GM21360 (cell line): ENCODE results near the gene SEC31B.

ENCODE experiments used
- ATAC-seq: cut with Tn5 transposase; IDR thresholded peaks from one replicate; pipeline ENCODE4 v1.9.1; 2021; ENCODE audit warnings: mild to moderate bottlenecking, moderate library complexity; ENCODE audit not compliant: unreplicated experiment

The SEC31B gene

DNA sequence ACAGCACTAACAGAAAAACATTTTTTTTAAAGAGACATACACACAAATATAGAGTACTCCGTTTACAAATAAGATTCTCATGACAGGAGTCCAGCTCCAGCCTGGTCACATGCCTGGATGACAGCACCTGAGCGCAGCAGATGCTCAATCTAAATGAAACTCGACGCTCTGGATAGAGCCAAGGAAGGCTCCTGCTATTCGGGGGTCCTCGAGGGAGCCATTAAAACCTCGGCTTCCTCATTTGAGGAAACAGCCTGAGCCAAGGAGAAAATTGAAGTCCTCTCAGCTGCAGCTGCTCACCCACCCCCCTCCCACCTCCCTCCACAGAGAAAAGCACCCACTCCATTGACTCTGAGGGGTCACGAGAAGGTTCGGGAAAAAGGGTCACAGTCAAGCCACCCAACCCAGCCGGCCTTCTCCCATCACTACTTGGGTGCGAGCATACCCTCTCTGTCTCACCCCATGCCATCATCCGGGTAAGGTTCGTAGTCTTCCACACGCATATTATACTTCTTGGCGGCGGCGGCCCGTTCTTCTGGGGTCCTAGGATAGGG, 9.3 kb upstream of the SEC31B start:
- no peak for ATAC-seq

DNA sequence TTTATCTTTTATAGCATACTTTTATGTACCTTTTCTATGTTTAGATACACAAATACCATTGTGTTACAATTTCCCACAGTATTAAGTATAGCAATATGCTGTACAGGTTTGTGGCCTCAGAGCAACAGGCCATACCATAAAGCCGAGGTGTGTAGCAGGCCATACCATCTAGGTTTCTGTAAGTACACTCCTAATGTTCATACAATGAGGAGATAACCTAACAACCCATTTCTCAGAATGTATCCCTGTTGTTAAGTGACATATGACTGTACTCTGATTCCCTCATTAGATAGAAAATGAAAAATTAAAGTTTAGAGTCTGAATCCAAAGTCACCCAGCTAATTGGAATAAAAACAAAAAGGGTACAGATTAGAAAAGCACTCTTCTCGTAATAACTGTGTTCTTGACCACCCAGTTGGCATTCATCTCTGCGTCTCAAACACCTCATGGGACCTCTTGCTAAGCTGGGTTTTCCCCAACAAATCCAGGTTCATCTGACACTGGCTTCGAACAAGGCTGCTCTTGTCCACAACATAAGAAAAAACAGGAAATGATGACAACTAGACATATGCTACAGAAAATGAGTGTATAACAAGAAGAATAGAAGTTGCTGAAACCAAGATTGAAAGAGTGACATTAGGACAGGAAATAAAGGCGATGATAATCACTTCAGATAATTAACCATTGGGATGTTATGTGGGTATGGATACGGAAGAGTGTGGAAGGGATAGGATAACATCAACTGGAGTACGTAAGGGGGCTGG, 8.6 kb upstream of the SEC31B start:
- no peak for ATAC-seq

DNA sequence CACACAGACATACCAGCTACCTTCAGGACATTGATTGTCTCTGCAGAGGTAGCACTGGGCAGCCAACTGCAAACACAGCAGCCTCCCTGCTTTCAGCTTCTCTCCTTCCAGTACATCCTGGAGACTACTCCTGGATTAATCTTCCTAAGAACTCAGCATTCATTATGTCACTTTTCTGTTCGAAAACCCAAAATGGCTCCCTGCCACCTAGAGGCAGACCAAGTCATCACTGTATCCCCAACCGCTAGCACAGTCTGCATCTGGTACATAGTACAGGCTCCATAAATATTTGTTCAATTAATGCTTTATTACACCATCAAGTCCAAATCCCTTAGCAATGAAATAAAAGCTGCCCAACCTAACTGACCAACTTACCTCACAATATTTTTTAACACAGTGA, 5.0 kb upstream of the SEC31B start:
- no peak for ATAC-seq

DNA sequence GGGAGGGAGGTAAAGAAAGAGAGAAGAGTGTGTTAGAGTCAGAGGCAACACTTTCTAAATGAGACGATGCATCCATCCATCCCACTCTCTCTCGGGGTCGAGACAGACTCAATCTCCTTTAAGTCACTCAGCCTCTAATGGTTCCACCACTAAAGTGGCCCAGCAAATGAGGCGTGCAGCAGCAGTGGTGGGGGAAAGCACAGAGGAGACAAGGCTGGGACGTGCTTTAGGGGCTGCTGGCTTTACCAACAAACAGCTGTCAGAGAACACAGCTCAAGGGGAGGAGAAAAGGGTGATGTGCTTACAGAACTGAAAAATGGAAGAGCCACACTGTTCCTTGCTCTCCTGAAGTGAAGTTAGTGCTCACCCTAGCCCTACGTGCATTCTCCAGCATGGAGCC, 4.5 kb upstream of the SEC31B start:
- ATAC-seq: no peak

DNA sequence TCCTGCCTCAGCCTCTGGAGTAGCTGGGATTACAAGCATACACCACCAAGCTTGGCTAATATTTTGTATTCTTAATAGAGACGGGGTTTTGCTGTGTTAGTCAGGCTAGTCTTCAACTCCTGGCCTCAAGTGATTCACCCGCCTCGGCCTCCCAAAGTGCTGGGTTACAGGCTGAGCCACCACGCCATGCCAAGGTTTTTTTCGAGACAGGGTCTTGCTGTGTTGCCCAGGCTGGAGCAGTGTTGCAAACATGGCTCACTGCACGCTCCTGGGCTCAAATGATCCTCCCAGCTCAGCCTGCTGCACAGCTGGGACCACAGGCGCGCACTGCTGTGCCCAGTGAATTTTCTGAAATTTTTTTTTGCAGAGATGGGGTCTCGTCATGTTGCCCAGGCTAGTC, 3.3 kb upstream of the SEC31B start:
- ATAC-seq: no peak

DNA sequence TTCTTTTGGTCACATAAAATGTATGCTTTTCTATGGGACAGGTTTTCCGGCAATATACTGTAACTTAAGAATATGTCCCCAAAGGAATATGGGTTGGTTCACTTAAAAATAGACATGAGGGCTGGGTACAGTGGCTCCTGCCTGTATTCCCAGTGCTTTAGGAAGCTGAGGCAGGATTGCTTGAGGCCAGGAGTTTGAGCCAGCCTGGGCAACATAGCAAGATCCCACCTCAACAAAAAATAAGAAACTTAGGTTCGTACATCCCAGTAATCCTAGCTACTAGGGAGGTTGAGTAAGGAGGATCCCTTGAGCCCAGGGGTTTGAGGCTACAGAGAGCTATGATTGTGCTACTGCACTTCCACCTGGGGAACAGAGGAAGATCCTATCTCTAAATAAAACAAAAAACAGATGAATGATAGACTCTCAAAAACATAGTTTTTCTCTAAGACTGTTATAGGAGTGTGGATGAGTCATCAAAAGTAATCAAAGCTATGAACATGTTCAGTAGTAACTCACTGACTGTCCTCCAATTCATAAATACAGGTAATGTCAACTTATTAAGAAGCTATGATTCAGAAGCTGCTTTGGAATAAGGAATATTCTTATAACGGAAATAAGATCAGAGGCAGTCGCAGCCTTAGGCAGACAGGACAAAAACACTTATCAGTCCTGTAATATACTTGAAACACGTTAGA, 2.6 kb upstream of the SEC31B start:
- ATAC-seq: no peak

DNA sequence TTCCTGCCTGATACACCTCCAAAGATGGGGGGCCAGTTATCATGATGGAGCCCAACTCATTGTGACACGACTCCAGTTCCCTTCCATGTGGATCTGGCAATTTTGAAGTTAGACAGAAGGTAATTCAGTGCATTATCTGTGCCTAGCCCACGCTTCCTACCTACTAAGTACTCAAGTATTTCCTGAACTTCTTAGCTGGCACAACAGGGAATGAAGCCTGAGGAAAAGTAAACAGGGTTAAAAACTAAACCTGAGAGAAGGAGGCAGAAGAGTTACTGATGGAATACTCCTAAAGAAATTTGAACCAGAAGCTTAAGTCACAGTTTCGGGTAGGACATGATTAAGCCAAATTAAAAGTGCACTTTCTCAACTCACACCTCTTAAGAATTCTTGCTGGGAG, 1.1 kb upstream of the SEC31B start:
- no peak for ATAC-seq

DNA sequence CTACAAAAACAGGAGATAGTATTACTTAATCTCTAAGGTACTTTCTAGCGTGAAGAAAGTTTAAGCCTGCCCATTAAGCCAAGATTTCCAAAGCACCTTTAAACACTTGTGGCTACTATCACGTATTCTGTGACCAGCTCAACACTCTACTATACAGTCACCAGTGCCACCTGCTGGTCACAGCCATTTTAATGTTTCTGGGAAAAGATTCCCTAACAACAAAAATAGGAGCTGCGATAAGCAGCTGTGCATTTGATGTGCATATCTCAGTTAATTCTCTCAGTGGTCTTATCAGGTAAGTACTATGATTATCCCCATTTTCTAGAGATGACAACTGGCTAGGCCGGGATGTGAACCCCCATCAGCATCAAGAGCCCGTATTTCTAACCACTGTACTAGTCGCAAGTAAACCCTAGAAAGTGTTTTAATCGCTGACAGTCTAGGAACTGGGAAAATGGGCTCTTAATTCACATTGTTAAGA, 860 bp downstream of the SEC31B start:
- no peak for ATAC-seq

DNA sequence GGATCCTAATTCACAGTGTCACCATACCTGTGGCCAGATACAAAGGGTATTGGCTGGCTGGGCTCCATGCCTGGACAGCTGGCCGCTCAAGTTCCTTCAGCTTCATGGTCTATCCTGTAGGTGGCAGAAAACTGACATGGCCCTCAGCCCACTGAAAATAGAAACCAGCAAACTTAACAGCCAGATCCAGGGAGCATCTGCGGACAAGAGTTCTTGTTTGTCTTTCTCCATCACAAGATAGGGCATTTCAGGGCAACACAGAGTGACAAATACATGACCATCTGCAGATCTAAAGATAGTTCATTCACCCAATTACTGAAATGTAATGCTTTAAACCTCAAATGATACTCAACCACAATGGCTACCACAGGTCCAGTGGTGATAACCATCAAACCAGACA, 2.8 kb downstream of the SEC31B start:
- no peak for ATAC-seq

DNA sequence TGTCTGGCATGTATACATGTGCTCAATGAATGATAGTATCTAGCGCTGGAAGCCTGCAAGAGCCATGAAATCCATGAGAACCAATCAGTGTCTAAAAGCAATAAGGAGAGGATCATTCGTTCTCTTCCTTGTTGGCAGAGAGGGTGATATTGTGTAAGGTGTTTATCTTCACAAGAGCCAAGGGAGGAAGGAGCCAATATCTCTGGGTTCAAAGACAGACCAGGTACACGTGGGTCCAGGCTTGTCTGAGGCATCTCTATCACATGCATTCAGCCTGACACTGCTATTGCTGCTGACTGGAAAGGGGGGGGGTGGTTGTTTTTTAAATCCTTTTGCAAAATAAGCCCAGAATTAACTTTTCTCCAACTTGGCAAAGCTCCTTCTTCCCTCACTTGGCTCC, 4.0 kb downstream of the SEC31B start:
- no peak for ATAC-seq

DNA sequence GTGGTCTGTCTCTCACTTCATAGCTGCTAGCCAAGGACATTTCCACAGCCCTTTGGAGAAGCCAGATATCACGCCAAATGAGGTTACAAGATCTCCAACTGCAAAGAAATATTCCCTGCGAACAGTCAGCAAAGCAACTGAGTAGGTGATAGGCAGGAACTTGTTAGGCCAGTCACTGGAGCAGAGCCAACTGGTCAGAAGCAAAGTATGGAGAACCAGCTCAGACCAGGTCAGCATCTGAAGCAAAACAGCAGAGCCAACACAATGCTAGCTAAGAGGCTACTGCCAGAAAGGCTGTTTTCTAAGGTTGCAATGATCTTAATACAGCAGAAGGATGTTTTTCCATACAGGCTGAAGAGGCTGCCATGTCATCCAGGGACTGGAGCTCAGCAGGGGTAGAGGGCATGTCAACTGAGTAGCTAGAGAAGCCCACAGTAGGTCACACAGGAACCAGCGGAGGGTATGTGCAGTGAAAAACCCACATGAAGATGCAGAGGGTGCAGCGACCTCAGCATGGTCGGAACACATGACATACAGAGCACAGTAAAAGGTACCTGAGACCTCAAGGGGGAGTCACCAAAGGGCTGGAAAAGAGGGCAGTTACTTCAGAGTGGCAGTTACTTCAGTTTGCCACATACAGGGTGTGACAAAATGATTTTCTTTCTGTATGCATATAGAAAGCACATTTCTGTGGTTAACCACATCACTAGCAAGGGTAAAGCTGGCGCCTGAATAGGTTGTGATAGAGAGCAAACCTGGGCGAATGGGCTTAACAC, 8.9 kb downstream of the SEC31B start:
- ATAC-seq: no peak

DNA sequence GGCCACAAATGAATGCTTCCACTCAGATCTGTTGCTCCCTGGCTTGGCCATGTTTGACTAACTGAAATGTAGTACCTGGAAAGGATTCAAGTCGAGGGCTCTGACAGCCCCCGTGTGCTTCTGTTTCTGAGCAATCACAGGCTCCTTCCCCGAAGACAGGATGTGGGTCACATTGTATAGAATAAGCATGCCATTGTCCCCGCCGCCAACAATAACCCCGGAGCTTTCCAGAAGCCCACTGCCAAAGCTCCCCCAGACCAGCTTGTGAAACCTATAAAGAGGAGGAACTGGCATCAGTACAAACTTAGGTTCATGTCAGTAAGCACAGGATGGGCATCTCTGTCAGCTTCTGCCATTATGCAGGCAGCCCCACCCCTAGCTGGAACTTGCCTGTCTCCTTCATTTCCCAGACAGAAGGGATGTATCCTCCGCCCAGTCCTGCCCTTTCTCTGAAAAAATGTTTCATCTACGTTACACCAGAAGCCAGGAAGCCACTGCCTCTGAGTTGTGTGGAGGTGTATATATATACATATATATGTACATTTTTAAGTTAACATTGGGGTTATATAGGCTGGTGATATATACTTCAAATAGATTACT, 10.3 kb downstream of the SEC31B start:
- no peak for ATAC-seq

DNA sequence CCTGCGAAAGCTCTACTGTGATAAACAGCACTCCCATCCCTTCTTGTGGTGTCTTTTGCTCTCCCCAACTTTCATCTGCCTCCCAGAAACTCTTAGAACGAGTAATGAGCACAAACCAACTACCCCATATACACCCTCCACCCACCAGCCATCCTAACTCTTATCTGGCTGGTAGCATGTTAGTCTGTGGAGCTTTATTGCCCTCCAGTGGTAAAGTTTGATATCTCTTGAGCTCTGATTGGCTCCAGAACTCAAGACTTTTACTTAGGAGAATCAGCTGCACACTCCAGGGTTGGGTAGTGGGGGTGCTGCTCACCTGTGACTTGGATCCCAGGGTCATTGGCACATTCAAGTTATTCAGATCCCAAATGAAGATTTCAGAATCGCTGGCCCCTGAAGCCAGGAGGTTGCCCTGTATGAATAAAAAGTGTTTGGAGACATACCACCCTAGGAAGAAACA, 10.9 kb downstream of the SEC31B start:
- no peak for ATAC-seq

DNA sequence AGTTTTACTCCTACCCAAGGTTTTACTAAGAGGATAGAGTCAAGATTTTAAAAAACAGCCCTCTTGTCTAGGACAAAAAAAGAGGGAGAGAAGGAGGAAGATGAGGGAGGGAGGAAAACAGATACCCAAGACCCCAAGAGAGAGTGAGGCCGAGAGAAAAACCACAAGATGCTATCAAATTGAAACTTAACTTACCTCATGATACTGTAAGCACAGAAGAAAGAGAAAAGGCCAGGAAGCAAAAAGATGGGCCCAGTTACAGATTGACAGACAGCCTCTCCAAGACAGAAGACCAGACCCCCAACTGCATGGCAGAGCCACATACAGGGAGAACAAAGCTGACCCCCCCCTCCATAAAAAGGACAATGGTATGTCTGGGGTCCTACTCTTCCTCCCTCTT, 11.4 kb downstream of the SEC31B start:
- ATAC-seq: no peak

DNA sequence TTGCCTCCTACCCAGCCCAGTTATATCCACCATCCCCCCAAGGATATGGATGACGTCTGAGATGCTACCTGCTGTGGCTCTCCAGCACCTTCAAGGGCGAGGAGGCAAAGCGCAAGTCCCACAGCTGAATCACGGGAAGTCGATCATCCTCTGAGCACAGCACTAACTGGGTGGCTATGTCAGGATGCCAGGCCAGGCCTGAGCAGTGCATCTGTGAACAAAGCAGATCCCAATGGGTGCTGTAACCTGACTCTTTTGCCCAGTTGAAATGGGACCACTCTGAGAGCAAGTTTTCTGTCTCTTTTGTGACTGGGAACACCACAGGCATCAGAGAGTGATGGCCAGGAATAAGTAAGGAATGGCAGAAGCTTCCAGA, 12.3 kb downstream of the SEC31B start:
- ATAC-seq: no peak

DNA sequence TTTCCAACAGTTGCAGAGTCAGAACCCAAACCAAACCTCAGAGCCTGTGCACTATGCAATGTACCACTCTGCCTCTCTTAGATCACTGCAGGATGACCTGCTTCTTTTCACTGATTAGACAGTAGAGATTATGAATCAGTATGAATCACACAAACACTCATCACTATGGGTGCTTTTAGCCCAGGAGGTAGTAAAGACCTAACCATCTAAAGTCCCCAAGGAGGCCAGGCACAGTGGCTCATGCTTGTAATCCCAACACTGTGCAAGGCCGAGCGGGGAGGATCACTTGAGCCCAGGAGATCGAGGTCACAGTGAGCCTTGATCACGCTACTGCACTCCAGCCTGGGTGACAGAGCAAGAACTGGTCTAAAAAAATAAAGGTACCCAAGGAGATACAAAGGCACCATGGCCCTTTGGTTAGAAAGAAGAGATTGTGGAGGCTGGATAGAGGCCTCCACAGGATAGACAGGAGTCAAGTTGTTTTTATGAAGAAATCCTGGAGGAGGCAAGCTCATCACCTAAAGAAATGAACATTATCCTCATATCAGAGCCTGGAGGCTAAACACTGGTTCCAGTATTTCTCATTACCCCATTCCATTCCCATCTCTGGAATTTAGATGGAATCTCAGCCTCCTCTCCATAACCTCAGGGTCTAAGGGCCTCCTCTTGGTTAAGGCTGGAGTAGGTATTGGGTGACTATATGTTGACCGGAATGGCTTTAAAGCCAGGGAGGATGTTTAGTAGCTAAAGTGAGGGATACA, 12.9 kb downstream of the SEC31B start:
- ATAC-seq: no peak

DNA sequence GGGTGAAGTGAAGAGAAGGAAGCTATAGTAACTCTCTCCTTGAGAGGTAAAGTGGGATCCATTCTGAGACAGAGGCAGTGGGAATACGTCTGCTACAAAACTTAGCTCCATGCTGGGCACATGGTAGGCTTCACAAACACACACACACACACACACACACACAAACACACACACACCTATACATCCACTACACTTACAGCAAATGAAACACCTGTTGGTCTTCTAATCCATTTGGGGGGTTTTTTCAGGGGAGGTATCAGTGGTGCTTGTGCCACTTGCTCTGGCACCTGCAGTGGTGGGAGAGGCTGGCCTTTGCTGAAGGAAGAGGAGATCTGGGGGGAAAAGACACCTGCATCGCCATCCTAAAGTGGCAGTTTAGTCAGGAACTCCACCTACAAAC, 14.5 kb downstream of the SEC31B start:
- ATAC-seq: no peak

DNA sequence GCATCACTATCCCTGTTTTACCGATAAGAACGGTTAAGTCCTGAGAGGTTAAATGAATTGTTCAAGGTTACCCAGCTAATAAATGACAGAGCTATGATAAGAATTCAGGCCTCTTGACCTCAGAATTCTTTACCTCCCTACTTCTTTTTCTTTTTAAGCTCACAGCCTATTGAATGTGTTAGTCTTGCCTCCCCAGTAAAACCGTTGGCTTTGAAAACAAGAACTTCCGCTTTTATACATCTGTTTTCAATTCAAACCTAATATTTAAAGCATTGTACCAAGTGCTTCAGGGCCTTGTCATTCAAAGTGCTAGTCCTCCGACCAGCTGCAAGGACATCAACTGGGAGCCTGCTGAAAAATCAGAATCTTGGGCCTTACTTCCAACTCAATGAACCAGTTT, 15.6 kb downstream of the SEC31B start:
- ATAC-seq: no peak

DNA sequence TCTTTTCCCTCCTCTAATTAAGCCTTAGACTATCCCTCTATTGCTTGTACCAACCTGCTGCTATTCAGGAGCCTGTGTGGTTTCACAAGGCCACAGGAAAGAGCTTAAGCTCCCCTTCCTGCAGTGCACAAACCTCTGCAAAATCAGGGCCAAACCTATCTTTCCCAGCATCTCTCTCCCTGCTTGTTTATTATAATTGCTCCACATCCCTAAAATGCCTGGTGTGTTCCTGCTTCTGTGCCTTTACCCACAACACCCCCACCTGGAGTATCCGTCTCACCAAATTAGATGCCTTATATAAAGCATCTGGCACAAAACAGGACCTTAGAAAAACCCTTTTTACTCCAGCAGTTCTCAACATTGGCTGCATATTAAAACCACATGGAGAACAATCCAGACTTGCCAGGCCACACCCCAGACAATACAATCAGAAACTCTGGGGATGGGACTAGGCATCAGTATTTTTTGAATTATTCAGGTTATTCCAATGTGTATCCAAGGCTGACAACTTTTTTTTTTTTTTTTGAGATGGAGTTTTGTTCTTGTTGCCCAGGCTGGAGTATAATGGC, 16.7 kb downstream of the SEC31B start:
- ATAC-seq: no peak

DNA sequence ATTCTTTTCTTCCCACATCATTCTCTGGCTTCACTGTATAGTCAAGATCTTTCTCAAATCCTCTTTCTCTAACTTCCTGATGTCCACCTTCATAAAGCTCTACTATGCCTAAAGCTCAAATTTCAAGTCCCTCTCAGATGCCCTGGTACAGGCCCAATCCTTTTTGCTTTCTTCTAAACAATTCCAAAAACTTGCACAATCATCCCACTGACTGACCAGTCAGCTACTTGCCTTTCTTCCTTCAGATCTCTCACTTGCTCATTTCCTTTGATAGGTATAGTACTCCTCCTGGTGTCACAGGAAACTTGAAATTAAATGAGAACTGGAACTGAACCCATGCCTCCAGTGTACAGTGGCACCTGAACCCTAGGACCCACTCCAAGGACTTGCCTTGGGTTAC, 18.2 kb downstream of the SEC31B start:
- ATAC-seq: no peak
